Fibroblast of villous mesenchyme (primary cell): Measurements from ENCODE around the gene SAMD4B. TPM values are rescaled to one million over a fixed set of nuclear protein-coding genes. Genes with fewer than 3 reads are reported as not detected.
"Not testable (repeated sequence)": the region's sequence is repeated elsewhere in the genome, so short reads cannot be mapped to it uniquely, and the experiment has no call there.

Source experiments
- DNase-seq: peaks from one replicate; pipeline ENCODE4 v3.0.0-alpha.2; 2010; ENCODE audit warnings: low read depth
- H3K4me3 ChIP-seq: 2 replicates; pipeline ENCODE4 v1.5.1; 2011; ENCODE audit warnings: low read depth, mild to moderate bottlenecking, low read length
- CTCF ChIP-seq: IDR thresholded peaks from 2 replicates; pipeline ENCODE4 v1.5.1; 2012; ENCODE audit warnings: low read depth, mild to moderate bottlenecking, low read length; ENCODE audit not compliant: insufficient read depth
- total RNA-seq: library from RNA; depleted of rRNA; stranded (reverse); fragments of >200 nt; gene quantifications from 2 replicates; pipeline ENCODE4 v1.2.3, GENCODE V29; 2012

SAMD4B gene
- total RNA-seq, 1 donor: 38.0 TPM

- TF ChIP-seq CTCF: no peak
- DNase-seq: no peak
- H3K4me3 ChIP-seq: no peak overlapping the region
Observed at GRCh38 chr19:39306075-39306474, 36.1 kb upstream of the SAMD4B start.

GRCh38 chr19:39307046-39307821 is 35.0 kb upstream of the SAMD4B start:
- H3K4me3 ChIP-seq: peak overlapping the region; percentile 25
- no peak for DNase-seq
- no peak for TF ChIP-seq CTCF

GRCh38 chr19:39307822-39308530 is 34.2 kb upstream of the SAMD4B start:
- no peak for DNase-seq
- no peak overlapping the region for H3K4me3 ChIP-seq
- no peak for TF ChIP-seq CTCF

- no peak for TF ChIP-seq CTCF
- no peak for DNase-seq
- H3K4me3 ChIP-seq: no peak overlapping the region
Observed at GRCh38 chr19:39308531-39309304, 33.5 kb upstream of the SAMD4B start.

- not testable (repeated sequence) for DNase-seq, H3K4me3 ChIP-seq
Observed at GRCh38 chr19:39309305-39309670, 32.9 kb upstream of the SAMD4B start.

- peak; percentile 7 for DNase-seq
- TF ChIP-seq CTCF: no peak
Observed at GRCh38 chr19:39310558-39311311, 31.5 kb upstream of the SAMD4B start.

More at GRCh38 chr19:39310558-39311311, 31.5 kb upstream of the SAMD4B start:
- H3K4me3 ChIP-seq: no peak overlapping the region
